Upper lobe of left lung (tissue), 6 donors: ENCODE data around the gene PTPRN2. TPM values are rescaled to one million over a fixed set of nuclear protein-coding genes. Genes with fewer than 3 reads are reported as not detected.

Experiments used
- ATAC-seq, 2 donors: fragments of 200-7000 bp; cut with Tn5 transposase; one replicate each; pipeline ENCODE4 v1.9.1; 2022; ENCODE audit warnings: mild to moderate bottlenecking in 2 of 2, moderate library complexity in 2 of 2; ENCODE audit not compliant: low FRiP score in 2 of 2
- DNase-seq, 2 donors: peaks; one replicate each; pipeline ENCODE4 v3.0.0-alpha.2; 2019 to 2020
- H3K27ac ChIP-seq, 4 donors: fragments of 200-600 bp; sonication (generic); one replicate each; pipeline ENCODE4 v1.5.1; 2016 to 2019
- H3K27me3 ChIP-seq, 4 donors: fragments of 200-600 bp; sonication (generic); one replicate each; pipeline ENCODE4 v1.5.1; 2017 to 2019
- H3K36me3 ChIP-seq, 4 donors: fragments of 200-600 bp; sonication (generic); one replicate each; pipeline ENCODE4 v1.5.1; 2016 to 2019
- H3K4me1 ChIP-seq, 4 donors: fragments of 200-600 bp; sonication (generic); one replicate each; pipeline ENCODE4 v1.5.1; 2018 to 2019
- H3K4me3 ChIP-seq, 4 donors: fragments of 200-600 bp; sonication (generic); one replicate each; pipeline ENCODE4 v1.5.1; 2017 to 2019; ENCODE audit warnings: mild to moderate bottlenecking in 2 of 4, moderate library complexity in 1 of 4
- H3K9me3 ChIP-seq, 4 donors: fragments of 200-600 bp; sonication (generic); one replicate each; pipeline ENCODE4 v1.5.1; 2018 to 2019
- CTCF ChIP-seq, 6 experiments: fragments of 450-650 bp in 4 of 6; fragments of 200-600 bp in 2 of 6; sonication (generic) in 2 of 6; IDR thresholded peaks; one replicate each; pipeline ENCODE4 v1.5.1; 2016 to 2019; ENCODE audit warnings: antibody characterized with exemption in 6 of 6
- EP300 ChIP-seq, 4 donors: sonication (generic); formaldehyde crosslinking; IDR thresholded peaks; one replicate each; pipeline ENCODE4 v1.5.1; 2017; ENCODE audit warnings: antibody characterized with exemption in 4 of 4, control low read depth in 2 of 4
- POLR2A ChIP-seq, 4 donors: fragments of 450-650 bp; IDR thresholded peaks; one replicate each; pipeline ENCODE4 v1.5.1; 2016 to 2017; ENCODE audit warnings: antibody characterized with exemption in 4 of 4, mild to moderate bottlenecking in 2 of 4
- POLR2AphosphoS5 ChIP-seq, 2 donors: sonication (generic); formaldehyde crosslinking; IDR thresholded peaks; one replicate each; pipeline ENCODE4 v1.5.1; 2017; ENCODE audit warnings: antibody characterized with exemption in 2 of 2
- WGBS, 2 donors: methylation state at CpG; one replicate each; pipeline ENCODE4 v1.1.5; 2017 to 2018; 5-methylcytosine and 5-hydroxymethylcytosine counted together
- total RNA-seq, 6 donors: library from RNA; depleted of rRNA in 4 of 6; stranded (reverse); fragments of >200 nt in 4 of 6; gene quantifications; one replicate each; pipeline versions ENCODE4 v1.1.0 to v1.2.1, GENCODE V29; 2016 to 2021
- donor health status: DM: no; HTN: no; CAD: no; lungs with moderate emphysema.
- donor health status: DM: no; HTN: yes; CAD: no; lungs with severe emphysema.

Gene PTPRN2
- total RNA-seq, 6 donors from 2014 or later = 3.3 to 7.9 (median 5.2) TPM

GRCh38 chr7:157813053-157813452 is 774.6 kb downstream of the PTPRN2 start:
- TF ChIP-seq EP300 (IDR thresholded peaks at IDR 0.05) = no peak
- no peak for TF ChIP-seq POLR2A (IDR thresholded peaks at IDR 0.05)
- no peak for TF ChIP-seq POLR2AphosphoS5 (IDR thresholded peaks at IDR 0.05)
- Histone ChIP-seq H3K4me1 (no peaks in the 10 kb centered on the region), H3K9me3 (peaks cover 0 to 4% (median 0%) of the 10 kb centered on the region in 4 donors), H3K36me3 (no peaks in the 10 kb centered on the region), H3K27me3 (no peaks in the 10 kb centered on the region), H3K27ac (no peak overlapping the region), H3K4me3 (no peak overlapping the region)
- 88 to 92% methylated on average over 17 of the region's 17 CpGs for WGBS, 2 donors
- ATAC-seq = no peak
- DNase-seq = no peak

GRCh38 chr7:157811946-157812345 is 775.7 kb downstream of the PTPRN2 start:
- no peaks in the 10 kb centered on the region for H3K4me1 ChIP-seq
- no peaks in the 10 kb centered on the region for H3K36me3 ChIP-seq
- no peak for TF ChIP-seq EP300 (IDR thresholded peaks at IDR 0.05)
- TF ChIP-seq CTCF (IDR thresholded peaks at IDR 0.05) = no peak
- no peak for TF ChIP-seq POLR2A (IDR thresholded peaks at IDR 0.05)
- TF ChIP-seq POLR2AphosphoS5 (IDR thresholded peaks at IDR 0.05) = no peak
- no peak for DNase-seq
- H3K4me3 ChIP-seq = no peak overlapping the region
- peaks cover 0 to 4% (median 0%) of the 10 kb centered on the region in 4 donors for H3K9me3 ChIP-seq
- H3K27ac ChIP-seq = no peak overlapping the region
- no peaks in the 10 kb centered on the region for H3K27me3 ChIP-seq
- ATAC-seq = no peak
- 90 to 92% methylated on average over 11 to 16 of the region's 16 CpGs for WGBS, 2 donors

- Histone ChIP-seq H3K27ac (no peak overlapping the region), H3K4me1 (no peaks in the 10 kb centered on the region), H3K4me3 (no peak overlapping the region), H3K36me3 (no peaks in the 10 kb centered on the region), H3K9me3 (peaks cover 0 to 4% (median 0%) of the 10 kb centered on the region in 4 donors), H3K27me3 (no peaks in the 10 kb centered on the region)
- ATAC-seq = no peak
- no peak for DNase-seq
- WGBS, 2 donors = 94 to 96% methylated on average over 37 to 52 of the region's 55 CpGs
- TF ChIP-seq EP300 (IDR thresholded peaks at IDR 0.05) (no peak), CTCF (IDR thresholded peaks at IDR 0.05) (no peak), POLR2AphosphoS5 (IDR thresholded peaks at IDR 0.05) (no peak), POLR2A (IDR thresholded peaks at IDR 0.05) (no peak)
These were observed 777.5 kb downstream of the PTPRN2 start for GRCh38 chr7:157809863-157810851.

- ATAC-seq (no peak), DNase-seq (no peak)
- H3K9me3 ChIP-seq = peaks cover 0 to 4% (median 0%) of the 10 kb centered on the region in 4 donors
- no peaks in the 10 kb centered on the region for H3K27me3 ChIP-seq
- H3K4me1 ChIP-seq = no peaks in the 10 kb centered on the region
- H3K4me3 ChIP-seq = no peak overlapping the region
- TF ChIP-seq CTCF (IDR thresholded peaks at IDR 0.05) = no peak
- no peak for TF ChIP-seq POLR2AphosphoS5 (IDR thresholded peaks at IDR 0.05)
- TF ChIP-seq POLR2A (IDR thresholded peaks at IDR 0.05) = no peak
- no peak for TF ChIP-seq EP300 (IDR thresholded peaks at IDR 0.05)
- H3K27ac ChIP-seq = no peak overlapping the region
- no peaks in the 10 kb centered on the region for H3K36me3 ChIP-seq
- WGBS, 2 donors = 93 to 95% methylated on average over 33 to 35 of the region's 35 CpGs
These were observed 778.3 kb downstream of the PTPRN2 start for GRCh38 chr7:157809154-157809862.

GRCh38 chr7:157808042-157808441 is 779.6 kb downstream of the PTPRN2 start:
- ATAC-seq = no peak
- Histone ChIP-seq H3K36me3 (no peaks in the 10 kb centered on the region), H3K4me3 (no peak overlapping the region), H3K27me3 (no peaks in the 10 kb centered on the region), H3K9me3 (peaks cover 0 to 4% (median 0%) of the 10 kb centered on the region in 4 donors), H3K4me1 (no peaks in the 10 kb centered on the region), H3K27ac (no peak overlapping the region)
- no peak for DNase-seq
- 90 to 95% methylated on average over 9 of the region's 9 CpGs for WGBS, 2 donors
- TF ChIP-seq POLR2A (IDR thresholded peaks at IDR 0.05) (no peak), POLR2AphosphoS5 (IDR thresholded peaks at IDR 0.05) (no peak), CTCF (IDR thresholded peaks at IDR 0.05) (no peak), EP300 (IDR thresholded peaks at IDR 0.05) (no peak)
